SK-N-SH (cell line): ENCODE measurements around the gene F11R. TPM values are rescaled to one million over a fixed set of nuclear protein-coding genes. Genes with fewer than 3 reads are reported as not detected.
"Not testable (repeated sequence)": the region's sequence is repeated elsewhere in the genome, so short reads cannot be mapped to it uniquely, and the experiment has no call there.

Source experiments
- CTCF ChIA-PET: fragments of 300-600, 350-600 bp; formaldehyde crosslinking; extraction: SDS; loops from one replicate; lab custom pipeline; 2021; lab: Yijun Ruan, JAX
- POLR2A ChIA-PET: fragments of 350-600 bp; sonication (Branson Sonifier 250); formaldehyde crosslinking; extraction: SDS; loops from one replicate; lab custom pipeline; 2020; ENCODE audit warnings: antibody characterized with exemption, inconsistent platforms; lab: Yijun Ruan, JAX
- DNase-seq: peaks from one replicate; pipeline ENCODE4 v3.0.0; 2012
- H2AFZ ChIP-seq: fragments of 200-600 bp; sonication (generic); 2 replicates; pipeline ENCODE4 v1.8.1; 2016; ENCODE audit warnings: antibody characterized with exemption, mild to moderate bottlenecking, low read depth
- H3F3A ChIP-seq: fragments of 200-600 bp; sonication (generic); replicated peaks from 2 replicates; pipeline ENCODE3; 2016; ENCODE audit warnings: antibody characterized with exemption, mild to moderate bottlenecking; ENCODE audit not compliant: insufficient read depth
- H3K27ac ChIP-seq, 2 experiments: fragments of 200-500 bp in 1 of 2; fragments of 200-600 bp in 1 of 2; sonication (Bioruptor generic) in 1 of 2; sonication (generic), shearing (Covaris generic) in 1 of 2; 2 replicates each; pipeline versions ENCODE4 v1.5.1 to v1.6.1; 2014 to 2016; ENCODE audit warnings: low read depth in 2 of 2, inconsistent platforms in 1 of 2, low read length in 1 of 2, mild to moderate bottlenecking in 1 of 2, mixed read lengths in 1 of 2
- H3K27me3 ChIP-seq: fragments of 200-600 bp; sonication (generic), shearing (Covaris generic); 2 replicates; pipeline ENCODE4 v1.6.1; 2016; ENCODE audit warnings: mixed run types; ENCODE audit not compliant: insufficient read depth
- H3K36me3 ChIP-seq, 2 experiments: fragments of 200-500 bp in 1 of 2; fragments of 200-600 bp in 1 of 2; sonication (Bioruptor generic) in 1 of 2; sonication (generic) in 1 of 2; replicated peaks in 1 of 2; 2 replicates each; pipeline versions ENCODE3 to v1.5.1; 2014 to 2016; ENCODE audit warnings: low read length in 1 of 2, mild to moderate bottlenecking in 1 of 2; ENCODE audit not compliant: insufficient read depth in 2 of 2, control insufficient read depth in 1 of 2
- H3K4me1 ChIP-seq, 2 experiments: fragments of 200-500 bp in 1 of 2; fragments of 200-600 bp in 1 of 2; sonication (Bioruptor generic) in 1 of 2; sonication (generic), shearing (Covaris generic) in 1 of 2; 2 replicates each; pipeline versions ENCODE4 v1.5.1 to v1.6.1; 2014 to 2016; ENCODE audit warnings: low read depth in 1 of 2, low read length in 1 of 2, mixed run types in 1 of 2; ENCODE audit not compliant: insufficient read depth in 2 of 2, control insufficient read depth in 1 of 2
- H3K4me2 ChIP-seq: fragments of 200-600 bp; sonication (generic), shearing (Covaris generic); 2 replicates; pipeline ENCODE4 v1.6.1; 2017; ENCODE audit warnings: mixed run types
- H3K4me3 ChIP-seq, 2 experiments: fragments of 200-500 bp in 1 of 2; fragments of 200-600 bp in 1 of 2; sonication (Bioruptor generic) in 1 of 2; sonication (generic), shearing (Covaris generic) in 1 of 2; 2 replicates each; pipeline versions ENCODE4 v1.5.1 to v1.8.1; 2014 to 2016; ENCODE audit warnings: low read depth in 2 of 2, inconsistent platforms in 1 of 2, low read length in 1 of 2, mild to moderate bottlenecking in 1 of 2, mixed read lengths in 1 of 2, moderate library complexity in 1 of 2
- H3K79me2 ChIP-seq: fragments of 200-600 bp; sonication (generic); 2 replicates; pipeline ENCODE4 v1.8.1; 2017; ENCODE audit warnings: mild to moderate bottlenecking; ENCODE audit not compliant: insufficient read depth
- H3K9ac ChIP-seq: fragments of 200-600 bp; sonication (generic); 2 replicates; pipeline ENCODE4 v1.6.1; 2017; ENCODE audit warnings: mixed run types
- H3K9me2 ChIP-seq: fragments of 200-600 bp; sonication (generic); 2 replicates; pipeline ENCODE4 v1.6.1; 2017; ENCODE audit warnings: mixed run types
- H3K9me3 ChIP-seq: fragments of 200-600 bp; sonication (generic); 2 replicates; pipeline ENCODE4 v1.6.1; 2017; ENCODE audit warnings: mixed run types, mild to moderate bottlenecking, moderate library complexity
- H4K20me1 ChIP-seq: fragments of 200-600 bp; sonication (generic); 2 replicates; pipeline ENCODE4 v1.6.1; 2017; ENCODE audit warnings: mild to moderate bottlenecking, mixed run types; ENCODE audit not compliant: insufficient read depth
- EP300 ChIP-seq, 2 experiments: IDR thresholded peaks; 2 replicates each; pipeline versions ENCODE4 v1.4.0 to v1.6.1; 2012; ENCODE audit warnings: borderline replicate concordance in 1 of 2, low read depth in 1 of 2, low read length in 1 of 2
- EZH2phosphoT487 ChIP-seq: fragments of 200-600 bp; sonication (generic); IDR thresholded peaks from 2 replicates; pipeline ENCODE4 v1.6.1; 2017; ENCODE audit warnings: low read depth, mixed run types, mild to moderate bottlenecking, antibody characterized with exemption, moderate library complexity, borderline replicate concordance
- GATA2 ChIP-seq: sonication (generic); formaldehyde crosslinking; IDR thresholded peaks from 2 replicates; pipeline ENCODE4 v1.5.0; 2020; ENCODE audit warnings: mild to moderate bottlenecking, missing genetic modification reagents
- JUND ChIP-seq: IDR thresholded peaks from 2 replicates; pipeline ENCODE4 v1.4.0; 2012
- MEF2A ChIP-seq: IDR thresholded peaks from 2 replicates; pipeline ENCODE4 v1.4.0; 2012; ENCODE audit warnings: low read depth, borderline replicate concordance
- NRF1 ChIP-seq: IDR thresholded peaks from 2 replicates; pipeline ENCODE4 v1.6.1; 2012; ENCODE audit warnings: low read depth, mild to moderate bottlenecking, low read length
- POLR2AphosphoS5 ChIP-seq: IDR thresholded peaks from 2 replicates; pipeline ENCODE4 v1.6.1; 2012; ENCODE audit warnings: low read depth, low read length
- RFX5 ChIP-seq: IDR thresholded peaks from 2 replicates; pipeline ENCODE4 v1.6.1; 2012; ENCODE audit warnings: mild to moderate bottlenecking, improper control_type of control experiment, low read length
- SIN3A ChIP-seq: IDR thresholded peaks from 2 replicates; pipeline ENCODE4 v1.6.1; 2012; ENCODE audit warnings: low read depth, mild to moderate bottlenecking, low read length, moderate library complexity, borderline replicate concordance
- SMC3 ChIP-seq: IDR thresholded peaks from 2 replicates; pipeline ENCODE4 v1.6.1; 2012; ENCODE audit warnings: low read depth, low read length, improper control_type of control experiment
- TAF1 ChIP-seq: IDR thresholded peaks from 2 replicates; pipeline ENCODE4 v1.6.1; 2012; ENCODE audit warnings: low read depth, mild to moderate bottlenecking, low read length, moderate library complexity, borderline replicate concordance
- YY1 ChIP-seq: IDR thresholded peaks from 2 replicates; pipeline ENCODE4 v1.4.0; 2012; ENCODE audit warnings: low read depth, mild to moderate bottlenecking
- WGBS: methylation state at CpG from one replicate; pipeline ENCODE4 v1.1.6; 2017; ENCODE audit warnings: low lambda C conversion rate; 5-methylcytosine and 5-hydroxymethylcytosine counted together
- polyA plus RNA-seq, 3 experiments: library from polyadenylated mRNA; depleted of rRNA; stranded (reverse); fragments of >200 nt; gene quantifications; 2 replicates each; pipeline ENCODE4 v1.2.3, GENCODE V29; 2012
- TF ChIP-seq, protein P1 (sequence below): IDR thresholded peaks from 2 replicates; pipeline ENCODE4; 2012

The F11R gene
- polyA plus RNA-seq, 1 of the 3 experiments (the other 2 are of a cell fraction): 9.0 TPM

GRCh38 chr1:161033751-161034150 is 12.8 kb upstream of the F11R start:
- ChIA-PET CTCF (interaction anchor here (0.9 to 1.3 kb wide), 2 partner anchors 9 to 32 kb away, joined by 3 to 4 read pairs; no protein-coding TSS in a partner anchor), POLR2A (no interaction called here)
- no peak overlapping the region for H3K4me3 ChIP-seq
- no peaks in the 10 kb centered on the region for H3K36me3 ChIP-seq
- no peak overlapping the region for H3K9ac ChIP-seq
- no peak for DNase-seq
- H3K4me1 ChIP-seq: peaks cover 0 to 2% of the 10 kb centered on the region in 2 experiments; a peak in 1 of 4 replicates
- H3K27me3 ChIP-seq: no peaks in the 10 kb centered on the region
- H2AFZ ChIP-seq: no peak overlapping the region
- no peak for TF ChIP-seq GATA2
- no peaks in the 10 kb centered on the region for H4K20me1 ChIP-seq
- H3K4me2 ChIP-seq: no peak overlapping the region
- no peaks in the 10 kb centered on the region for H3F3A ChIP-seq
- 88% methylated on average over 3 of the region's 3 CpGs for WGBS
- no peaks in the 10 kb centered on the region for H3K9me2 ChIP-seq
- H3K27ac ChIP-seq: no peak overlapping the region
- H3K9me3 ChIP-seq: no peaks in the 10 kb centered on the region
- peaks cover 10% of the 10 kb centered on the region; the same call in 1 of the 2 replicates for H3K79me2 ChIP-seq

DNA sequence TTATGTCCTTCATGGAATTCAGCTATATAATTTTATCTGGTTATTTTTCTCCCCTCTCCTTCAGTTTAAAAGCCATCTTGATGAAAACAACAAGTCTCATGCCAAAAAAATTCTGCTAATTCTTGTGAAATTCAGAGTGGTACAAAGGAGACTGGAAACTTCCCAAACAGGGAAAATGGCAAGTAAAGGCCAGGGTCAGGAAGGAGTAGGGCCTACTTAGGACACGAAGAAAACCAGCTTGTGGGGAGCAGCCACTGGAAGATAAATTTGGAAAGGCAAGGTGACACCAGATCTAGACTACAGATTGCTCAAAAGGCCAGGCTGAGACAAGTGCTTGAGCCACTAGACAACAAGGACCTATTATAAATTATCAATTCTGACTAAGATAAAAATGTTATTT is 11.5 kb upstream of the F11R start:
- Histone ChIP-seq H3K79me2 (0 out of 2 replicates have a peak, but pooled peaks cover 4% of the 10 kb centered on the region), H3K9ac (no peak overlapping the region), H4K20me1 (no peaks in the 10 kb centered on the region), H2AFZ (no peak overlapping the region), H3K27ac (no peak overlapping the region), H3K4me3 (no peak overlapping the region), H3K4me1 (no peaks in the 10 kb centered on the region), H3K36me3 (no peaks in the 10 kb centered on the region), H3K27me3 (no peaks in the 10 kb centered on the region), H3K4me2 (no peak overlapping the region), H3K9me3 (no peaks in the 10 kb centered on the region), H3F3A (no peaks in the 10 kb centered on the region), H3K9me2 (no peaks in the 10 kb centered on the region)
- WGBS: 39% methylated on average over 1 of the region's 1 CpG
- ChIA-PET CTCF (interaction anchor here (1.2 to 1.3 kb wide), 2 partner anchors 31 to 43 kb away, joined by 3 to 4 read pairs; no protein-coding TSS in a partner anchor), POLR2A (no interaction called here)
- DNase-seq: no peak
- TF ChIP-seq POLR2AphosphoS5: no peak
- TF ChIP-seq EP300 (IDR thresholded peaks at IDR 0.05; ENCODE audit: borderline replicate concordance in 1 of 2, low read depth in 1 of 2, low read length in 1 of 2): no peak
- TF ChIP-seq, protein P1, sequence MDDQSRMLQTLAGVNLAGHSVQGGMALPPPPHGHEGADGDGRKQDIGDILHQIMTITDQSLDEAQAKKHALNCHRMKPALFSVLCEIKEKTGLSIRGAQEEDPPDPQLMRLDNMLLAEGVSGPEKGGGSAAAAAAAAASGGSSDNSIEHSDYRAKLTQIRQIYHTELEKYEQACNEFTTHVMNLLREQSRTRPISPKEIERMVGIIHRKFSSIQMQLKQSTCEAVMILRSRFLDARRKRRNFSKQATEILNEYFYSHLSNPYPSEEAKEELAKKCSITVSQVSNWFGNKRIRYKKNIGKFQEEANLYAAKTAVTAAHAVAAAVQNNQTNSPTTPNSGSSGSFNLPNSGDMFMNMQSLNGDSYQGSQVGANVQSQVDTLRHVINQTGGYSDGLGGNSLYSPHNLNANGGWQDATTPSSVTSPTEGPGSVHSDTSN: no peak
- no peak for TF ChIP-seq MEF2A
- no peak for TF ChIP-seq EZH2phosphoT487
- TF ChIP-seq JUND: no peak
- TF ChIP-seq TAF1: no peak
- TF ChIP-seq YY1: no peak
- no peak for TF ChIP-seq SIN3A
- TF ChIP-seq NRF1: no peak
- TF ChIP-seq RFX5: no peak
- TF ChIP-seq SMC3: no peak

- H3K9ac ChIP-seq: no peak overlapping the region
- no peak for TF ChIP-seq RFX5
- peaks cover 2% of the 10 kb centered on the region for H3F3A ChIP-seq
- no peaks in the 10 kb centered on the region for H3K36me3 ChIP-seq
- H3K4me2 ChIP-seq: no peak overlapping the region
- H2AFZ ChIP-seq: no peak overlapping the region
- H3K9me3 ChIP-seq: no peaks in the 10 kb centered on the region
- H3K9me2 ChIP-seq: no peaks in the 10 kb centered on the region
- H3K27me3 ChIP-seq: no peaks in the 10 kb centered on the region
- no peak for DNase-seq
- CTCF ChIA-PET: no interaction called here
- no peaks in the 10 kb centered on the region for H3K4me1 ChIP-seq
- H3K79me2 ChIP-seq: 0 out of 2 replicates have a peak, but pooled peaks cover 4% of the 10 kb centered on the region
- POLR2A ChIA-PET: interaction anchor here (0.5 kb wide), 1 partner anchor 116 kb away, joined by 3 read pairs; no protein-coding TSS in a partner anchor
- no peak overlapping the region for H3K27ac ChIP-seq
- H3K4me3 ChIP-seq: no peak overlapping the region
- no peaks in the 10 kb centered on the region for H4K20me1 ChIP-seq
- WGBS: 59% methylated on average over 2 of the region's 2 CpGs
Observed at GRCh38 chr1:161031874-161032273, 10.9 kb upstream of the F11R start.

DNA sequence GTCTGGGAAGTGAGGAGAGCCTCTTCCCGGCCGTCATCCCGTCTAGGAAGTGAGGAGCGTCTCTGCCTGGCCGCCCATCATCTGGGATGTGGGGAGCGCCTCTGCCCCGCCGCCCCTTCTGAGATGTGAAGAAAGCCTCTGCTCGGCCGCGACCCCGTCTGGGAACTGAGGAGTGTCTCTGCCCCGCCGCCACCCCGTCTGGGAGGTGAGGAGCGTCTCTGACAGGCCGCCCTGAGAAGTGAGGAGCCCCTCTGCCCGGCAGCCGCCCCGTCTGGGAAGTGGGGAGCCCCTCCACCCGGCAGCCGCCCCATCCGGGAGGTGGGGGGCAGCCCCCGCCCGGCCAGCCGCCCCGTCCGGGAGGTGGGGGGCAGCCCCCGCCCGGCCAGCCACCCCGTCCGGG is 8.5 kb upstream of the F11R start:
- H2AFZ ChIP-seq, H3K4me1 ChIP-seq, H3K27me3 ChIP-seq, H3K9me2 ChIP-seq, H3K79me2 ChIP-seq, POLR2A ChIA-PET, H3K36me3 ChIP-seq, H3K9ac ChIP-seq, H3K9me3 ChIP-seq, H3K4me3 ChIP-seq, CTCF ChIA-PET, H4K20me1 ChIP-seq, H3K4me2 ChIP-seq, H3F3A ChIP-seq, DNase-seq, H3K27ac ChIP-seq: not testable (repeated sequence)
- 94% methylated on average over 19 of the region's 32 CpGs for WGBS

- H3K4me2 ChIP-seq, POLR2A ChIA-PET, H3K4me3 ChIP-seq, H3F3A ChIP-seq, H3K9me2 ChIP-seq, H2AFZ ChIP-seq, H4K20me1 ChIP-seq, H3K9me3 ChIP-seq, H3K9ac ChIP-seq, DNase-seq, H3K36me3 ChIP-seq, H3K27ac ChIP-seq, H3K79me2 ChIP-seq, H3K27me3 ChIP-seq, H3K4me1 ChIP-seq: not testable (repeated sequence)
- 70% methylated on average over 1 of the region's 1 CpG for whole genome bisulfite sequencing
- CTCF ChIA-PET: interaction anchor here (0.6 to 1.3 kb wide), 2 partner anchors 71 to 146 kb away, joined by 3 to 4 read pairs; no protein-coding TSS in a partner anchor
Observed at GRCh38 chr1:161026954-161027353, 6.0 kb upstream of the F11R start.
